ENCODE results near the gene ZNF835. TPM values are rescaled to one million over a fixed set of nuclear protein-coding genes. Genes with fewer than 3 reads are reported as not detected.

Gene ZNF835
- total and polyA plus RNA-seq, 9 donors, result 2.5 to 15.0 (median 6.7) TPM

GRCh38 chr19:56692206-56692895 lies 20.8 kb upstream of the ZNF835 start:
- intact Hi-C loops (cut with DNase I), result no loop called here
- Histone ChIP-seq H3K27ac (no peak overlapping the region), H3K36me3 (no peaks in the 10 kb centered on the region), H3K9me3 (no peaks in the 10 kb centered on the region), H3K27me3 (no peaks in the 10 kb centered on the region), H3K4me3 (no peak overlapping the region), H3K4me1 (ENCODE audit: insufficient read depth) (no peaks in the 10 kb centered on the region)
- 30 to 40% (median 35%) methylated on average over 8 of the region's 8 CpGs for WGBS, 3 donors
- TF ChIP-seq EP300 (IDR thresholded peaks at IDR 0.05) (no peak), POLR2A (IDR thresholded peaks at IDR 0.05) (no peak), CTCF (IDR thresholded peaks at IDR 0.05) (no peak)
- DNase-seq, result peak; percentile 51 to 71 (median 56)

GRCh38 chr19:56690670-56691069 lies 19.1 kb upstream of the ZNF835 start:
- no peaks in the 10 kb centered on the region for H3K4me1 ChIP-seq (ENCODE audit: insufficient read depth)
- intact Hi-C loops (cut with DNase I), result no loop called here
- 25 to 45% (median 32%) methylated on average over 10 of the region's 10 CpGs for WGBS, 3 donors

GRCh38 chr19:56689198-56689597 lies 17.6 kb upstream of the ZNF835 start:
- Histone ChIP-seq H3K27me3 (no peaks in the 10 kb centered on the region), H3K27ac (no peak overlapping the region), H3K4me3 (no peak overlapping the region), H3K36me3 (no peaks in the 10 kb centered on the region), H3K9me3 (no peaks in the 10 kb centered on the region), H3K4me1 (ENCODE audit: insufficient read depth) (no peaks in the 10 kb centered on the region)
- intact Hi-C loops (cut with DNase I), result no loop called here
- DNase-seq, result no peak
- WGBS, 3 donors, result 38 to 55% (median 46%) methylated on average over 10 of the region's 10 CpGs
- no peak for TF ChIP-seq POLR2A (IDR thresholded peaks at IDR 0.05)
- TF ChIP-seq EP300 (IDR thresholded peaks at IDR 0.05), result no peak
- TF ChIP-seq CTCF (IDR thresholded peaks at IDR 0.05), result peak in 2 of 3 donors; percentile 15 to 24

More at GRCh38 chr19:56690670-56691069, 19.1 kb upstream of the ZNF835 start:
- no peak for DNase-seq
- no peaks in the 10 kb centered on the region for H3K36me3 ChIP-seq
- no peaks in the 10 kb centered on the region for H3K9me3 ChIP-seq
- H3K27me3 ChIP-seq, result no peaks in the 10 kb centered on the region
- H3K27ac ChIP-seq, result no peak overlapping the region
- TF ChIP-seq EP300 (IDR thresholded peaks at IDR 0.05), result no peak
- no peak for TF ChIP-seq POLR2A (IDR thresholded peaks at IDR 0.05)
- no peak for TF ChIP-seq CTCF (IDR thresholded peaks at IDR 0.05)
- H3K4me3 ChIP-seq, result no peak overlapping the region

- H3K27me3 ChIP-seq, result no peaks in the 10 kb centered on the region
- TF ChIP-seq EP300 (IDR thresholded peaks at IDR 0.05) (no peak), CTCF (IDR thresholded peaks at IDR 0.05) (no peak), POLR2A (IDR thresholded peaks at IDR 0.05) (no peak)
- intact Hi-C loops (cut with DNase I), result no loop called here
- WGBS, 3 donors, result 45 to 58% (median 55%) methylated on average over 8 of the region's 8 CpGs
- no peaks in the 10 kb centered on the region for H3K36me3 ChIP-seq
- no peak overlapping the region for H3K27ac ChIP-seq
- no peaks in the 10 kb centered on the region for H3K4me1 ChIP-seq (ENCODE audit: insufficient read depth)
- DNase-seq, result no peak
- H3K9me3 ChIP-seq, result no peaks in the 10 kb centered on the region
- H3K4me3 ChIP-seq, result no peak overlapping the region
Measured at GRCh38 chr19:56687031-56687430, 15.5 kb upstream of the ZNF835 start.
